ENCODE data around the gene TOB1. TPM values are rescaled to one million over a fixed set of nuclear protein-coding genes. Genes with fewer than 3 reads are reported as not detected.

TOB1 gene, protein sequence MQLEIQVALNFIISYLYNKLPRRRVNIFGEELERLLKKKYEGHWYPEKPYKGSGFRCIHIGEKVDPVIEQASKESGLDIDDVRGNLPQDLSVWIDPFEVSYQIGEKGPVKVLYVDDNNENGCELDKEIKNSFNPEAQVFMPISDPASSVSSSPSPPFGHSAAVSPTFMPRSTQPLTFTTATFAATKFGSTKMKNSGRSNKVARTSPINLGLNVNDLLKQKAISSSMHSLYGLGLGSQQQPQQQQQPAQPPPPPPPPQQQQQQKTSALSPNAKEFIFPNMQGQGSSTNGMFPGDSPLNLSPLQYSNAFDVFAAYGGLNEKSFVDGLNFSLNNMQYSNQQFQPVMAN
- 100 to 1,000 TPM in 6 of 10 donors, 10 to 100 TPM in 4; 54.7 to 134 (median 106) TPM for total RNA-seq
- 10 to 100 TPM; 15.6 to 31.7 TPM for polyA plus RNA-seq
- long read RNA-seq, donor 1, transcript TOB1-202 (2 exons, 2,229 nt), result major isoform, 27 of 33 reads
- long read RNA-seq, donor 1, partial matches to known transcripts, result 0 of 33 reads
- long read RNA-seq, donor 1, other reads (novel, unspliced or antisense), result 6 of 33 reads
- long read RNA-seq, donor 2, transcript TOB1-202 (2 exons, 2,229 nt), result major isoform, 27 of 36 reads
- long read RNA-seq, donor 2, partial matches to known transcripts, result 0 of 36 reads
- long read RNA-seq, donor 2, other reads (novel, unspliced or antisense), result 8 of 36 reads
- long read RNA-seq, donor 3, transcript TOB1-202 (2 exons, 2,229 nt), result major isoform, 21 of 130 reads
- long read RNA-seq, donor 3, partial matches to known transcripts, result 0 of 130 reads
- long read RNA-seq, donor 3, other reads (novel, unspliced or antisense), result 107 of 130 reads

GRCh38 chr17:50866261-50866949 is at the start of gene TOB1:
Gene TOB1 (minus strand): TSS chr17:50866354. CDS start chr17:50864017, 2,337 bp downstream.
- H3K27ac ChIP-seq, result peak within 1 kb of the TSS; percentile 98 to 100 (median 100)
- H3K36me3 ChIP-seq, result peaks cover 0 to 26% (median 9%) of the 10 kb centered on the region in 9 donors
- peaks cover 0 to 57% (median 44%) of the 10 kb centered on the region in 9 donors for H3K4me1 ChIP-seq
- WGBS, 2 donors, result 0 to 1% methylated on average over 45 to 75 of the region's 75 CpGs
- H3K9me3 ChIP-seq, result no peaks in the 10 kb centered on the region
- H3K27me3 ChIP-seq, result no peaks in the 10 kb centered on the region
- peak; percentile 89 to 95 (median 90) for ATAC-seq
- TF ChIP-seq, protein P1, sequence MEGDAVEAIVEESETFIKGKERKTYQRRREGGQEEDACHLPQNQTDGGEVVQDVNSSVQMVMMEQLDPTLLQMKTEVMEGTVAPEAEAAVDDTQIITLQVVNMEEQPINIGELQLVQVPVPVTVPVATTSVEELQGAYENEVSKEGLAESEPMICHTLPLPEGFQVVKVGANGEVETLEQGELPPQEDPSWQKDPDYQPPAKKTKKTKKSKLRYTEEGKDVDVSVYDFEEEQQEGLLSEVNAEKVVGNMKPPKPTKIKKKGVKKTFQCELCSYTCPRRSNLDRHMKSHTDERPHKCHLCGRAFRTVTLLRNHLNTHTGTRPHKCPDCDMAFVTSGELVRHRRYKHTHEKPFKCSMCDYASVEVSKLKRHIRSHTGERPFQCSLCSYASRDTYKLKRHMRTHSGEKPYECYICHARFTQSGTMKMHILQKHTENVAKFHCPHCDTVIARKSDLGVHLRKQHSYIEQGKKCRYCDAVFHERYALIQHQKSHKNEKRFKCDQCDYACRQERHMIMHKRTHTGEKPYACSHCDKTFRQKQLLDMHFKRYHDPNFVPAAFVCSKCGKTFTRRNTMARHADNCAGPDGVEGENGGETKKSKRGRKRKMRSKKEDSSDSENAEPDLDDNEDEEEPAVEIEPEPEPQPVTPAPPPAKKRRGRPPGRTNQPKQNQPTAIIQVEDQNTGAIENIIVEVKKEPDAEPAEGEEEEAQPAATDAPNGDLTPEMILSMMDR (IDR thresholded peaks at IDR 0.05), result peak in 1 of 9 donors; percentile 2
- H3K4me3 ChIP-seq, result peak within 1 kb of the TSS; percentile 69 to 97 (median 88)
- peak; percentile 98 to 99 for DNase-seq
- intact Hi-C loops (cut with DNase I), result loop anchor here in 8 of 10 donors (1.0 to 5.0 kb wide), 11 partner anchors 36 to 254 kb away; partner anchors contain the start of gene SPAG9 (in 1 of the 8)

DNA sequence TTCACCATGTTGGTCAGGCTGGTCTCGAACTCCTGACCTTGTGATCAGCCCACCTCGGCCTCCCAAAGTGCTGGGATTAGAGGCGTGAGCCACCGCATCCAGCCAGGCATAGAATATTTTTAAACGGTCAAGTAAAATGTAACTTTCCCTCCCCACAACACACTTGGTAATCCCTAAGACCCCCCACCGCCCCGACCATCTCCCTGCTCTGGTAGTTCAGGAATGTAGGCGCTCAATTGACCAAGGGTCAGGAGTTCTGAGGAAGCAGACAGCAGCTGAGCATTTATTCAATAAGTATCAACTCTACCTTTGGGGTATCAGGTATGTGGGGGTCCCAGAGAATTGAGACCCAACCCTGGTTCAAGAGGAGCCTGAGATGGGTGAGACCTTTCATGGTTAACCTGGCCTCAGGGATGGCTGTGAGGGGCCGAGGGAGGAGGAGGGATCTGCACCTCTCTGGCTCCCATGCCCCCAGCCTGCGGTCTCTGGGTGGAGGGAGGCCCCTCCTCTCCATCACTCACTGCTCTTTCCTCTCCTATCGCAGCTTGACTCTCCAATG is 48.4 kb upstream of the TOB1 start:
- WGBS, 2 donors, result 90 to 93% methylated on average over 11 of the region's 11 CpGs
- Histone ChIP-seq H3K4me3 (no peak overlapping the region), H3K4me1 (peaks cover 27 to 53% (median 31%) of the 10 kb centered on the region in 9 donors), H3K27me3 (no peaks in the 10 kb centered on the region), H3K27ac (peak overlapping the region in 4 of 10 donors; percentile 15 to 89 (median 64)), H3K9me3 (no peaks in the 10 kb centered on the region), H3K36me3 (no peaks in the 10 kb centered on the region)
- DNase-seq (no peak), ATAC-seq (no peak)
- TF ChIP-seq, protein P1 (IDR thresholded peaks at IDR 0.05), result no peak
- intact Hi-C loops (cut with DNase I), result loop anchor here in 3 of 10 donors (5.0 kb wide), 1 partner anchor 47 kb away; the partner anchor contains the start of gene TOB1 (in 3 of the 3)

DNA sequence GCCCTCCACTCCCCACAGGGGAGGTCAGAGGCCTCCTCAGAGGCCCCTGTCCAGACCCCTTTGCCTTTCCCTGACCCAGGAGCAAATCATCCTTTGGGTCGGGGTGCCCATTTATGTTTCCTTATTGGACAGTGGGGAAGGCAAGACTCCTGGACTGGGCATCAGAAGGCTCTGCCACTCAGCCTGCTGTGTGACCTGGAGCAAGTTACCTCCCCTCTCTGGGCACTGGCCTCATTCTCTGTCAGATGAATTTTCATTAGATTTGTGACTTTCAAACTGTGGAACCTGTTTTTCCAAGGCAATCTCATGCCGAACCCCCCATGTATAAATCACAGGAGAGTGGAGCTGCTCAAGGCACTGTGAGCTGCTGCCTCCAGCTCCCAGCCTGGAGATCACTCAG is 47.0 kb upstream of the TOB1 start:
- 92 to 95% methylated on average over 2 of the region's 2 CpGs for WGBS, 2 donors
- intact Hi-C loops (cut with DNase I), result no loop called here
- TF ChIP-seq, protein P1 (IDR thresholded peaks at IDR 0.05), result no peak
- no peak for ATAC-seq
- no peaks in the 10 kb centered on the region for H3K9me3 ChIP-seq
- no peaks in the 10 kb centered on the region for H3K36me3 ChIP-seq
- no peaks in the 10 kb centered on the region for H3K27me3 ChIP-seq
- H3K4me3 ChIP-seq, result no peak overlapping the region
- H3K4me1 ChIP-seq, result peaks cover 12 to 53% (median 29%) of the 10 kb centered on the region in 9 donors
- no peak for DNase-seq
- no peak overlapping the region for H3K27ac ChIP-seq

Data from heart right ventricle (tissue), 16 donors.